Astrocyte (in vitro differentiated cells and primary cell): ENCODE data around the gene PRRG4. TPM values are rescaled to one million over a fixed set of nuclear protein-coding genes. Genes with fewer than 3 reads are reported as not detected.
A peak's percentile ranks its signal among the peaks of the same experiment; 100 is the strongest.

Source experiments
- DNase-seq: peaks from one replicate; pipeline ENCODE4 v3.0.0-alpha.2; 2010; ENCODE audit warnings: low read depth
- FAIRE-seq: peaks from 2 replicates; lab custom pipeline; 2011; peaks lifted over from hg19 to GRCh38; lab: Jason Lieb, UNC
- H2AFZ ChIP-seq: 2 replicates; pipeline ENCODE4 v1.6.0; 2012; ENCODE audit warnings: low read depth, low read length, inconsistent platforms
- H3K27ac ChIP-seq: 2 replicates; pipeline ENCODE4 v1.5.1; 2011; ENCODE audit warnings: low read depth, low read length, inconsistent platforms
- H3K27me3 ChIP-seq: 2 replicates; pipeline ENCODE4 v1.6.0; 2011; ENCODE audit warnings: low read length, inconsistent platforms; ENCODE audit not compliant: insufficient read depth
- H3K36me3 ChIP-seq: 2 replicates; pipeline ENCODE4 v1.5.1; 2011; ENCODE audit warnings: low read length, inconsistent platforms; ENCODE audit not compliant: insufficient read depth
- H3K4me1 ChIP-seq: 2 replicates; pipeline ENCODE4 v1.5.1; 2011; ENCODE audit warnings: low read length, inconsistent platforms; ENCODE audit not compliant: insufficient read depth
- H3K4me2 ChIP-seq: 2 replicates; pipeline ENCODE4 v1.6.0; 2012; ENCODE audit warnings: low read length, inconsistent platforms
- H3K4me3 ChIP-seq: 2 replicates; pipeline ENCODE4 v1.5.1; 2011; ENCODE audit warnings: low read depth, mild to moderate bottlenecking, low read length, inconsistent platforms; ENCODE audit not compliant: insufficient read depth
- H3K79me2 ChIP-seq: 2 replicates; pipeline ENCODE4 v1.6.0; 2012; ENCODE audit warnings: mild to moderate bottlenecking, low read length, inconsistent platforms; ENCODE audit not compliant: insufficient read depth
- H3K9ac ChIP-seq: 2 replicates; pipeline ENCODE4 v1.6.0; 2012; ENCODE audit warnings: mild to moderate bottlenecking, low read length, inconsistent platforms
- H3K9me3 ChIP-seq: 2 replicates; pipeline ENCODE4 v1.5.1; 2012; ENCODE audit warnings: low read depth, mild to moderate bottlenecking, low read length, inconsistent platforms; ENCODE audit not compliant: insufficient read depth
- H4K20me1 ChIP-seq: 2 replicates; pipeline ENCODE4 v1.6.0; 2012; ENCODE audit warnings: low read length, inconsistent platforms; ENCODE audit not compliant: insufficient read depth
- H3K27ac Mint-ChIP-seq: one replicate; pipeline ENCODE4 v1.8.0; 2021; ENCODE audit warnings: mild to moderate bottlenecking, mixed read lengths; ENCODE audit not compliant: unreplicated experiment
- H3K27me3 Mint-ChIP-seq: one replicate; pipeline ENCODE4 v1.8.0; 2021; ENCODE audit warnings: low read depth, mixed read lengths; ENCODE audit not compliant: unreplicated experiment
- H3K36me3 Mint-ChIP-seq: one replicate; pipeline ENCODE4 v1.8.0; 2021; ENCODE audit warnings: low read depth, mixed read lengths; ENCODE audit not compliant: unreplicated experiment
- H3K4me1 Mint-ChIP-seq: one replicate; pipeline ENCODE4 v1.8.0; 2021; ENCODE audit warnings: low read depth, mixed read lengths; ENCODE audit not compliant: unreplicated experiment
- H3K4me3 Mint-ChIP-seq: one replicate; pipeline ENCODE4 v1.8.0; 2021; ENCODE audit warnings: mild to moderate bottlenecking, moderate library complexity, mixed read lengths; ENCODE audit not compliant: unreplicated experiment
- H3K9me3 Mint-ChIP-seq: one replicate; pipeline ENCODE4 v1.8.0; 2021; ENCODE audit warnings: mild to moderate bottlenecking, mixed read lengths; ENCODE audit not compliant: unreplicated experiment
- EZH2 ChIP-seq: IDR thresholded peaks from 2 replicates; pipeline ENCODE4 v1.6.1; 2012; ENCODE audit warnings: mild to moderate bottlenecking, low read length, inconsistent platforms; ENCODE audit not compliant: insufficient read depth
- total RNA-seq: library from RNA; stranded (reverse); gene quantifications from 2 replicates; pipeline ENCODE4 v1.2.1, GENCODE V29; 2021
- TF ChIP-seq, protein P1 (sequence below): IDR thresholded peaks from 2 replicates; pipeline ENCODE4 v1.5.1; 2011; ENCODE audit warnings: low read depth, mild to moderate bottlenecking, inconsistent platforms, low read length, moderate library complexity; ENCODE audit not compliant: insufficient read depth

Gene PRRG4
- total RNA-seq, 1 donor from 2014 or later: 0.45 TPM

DNA sequence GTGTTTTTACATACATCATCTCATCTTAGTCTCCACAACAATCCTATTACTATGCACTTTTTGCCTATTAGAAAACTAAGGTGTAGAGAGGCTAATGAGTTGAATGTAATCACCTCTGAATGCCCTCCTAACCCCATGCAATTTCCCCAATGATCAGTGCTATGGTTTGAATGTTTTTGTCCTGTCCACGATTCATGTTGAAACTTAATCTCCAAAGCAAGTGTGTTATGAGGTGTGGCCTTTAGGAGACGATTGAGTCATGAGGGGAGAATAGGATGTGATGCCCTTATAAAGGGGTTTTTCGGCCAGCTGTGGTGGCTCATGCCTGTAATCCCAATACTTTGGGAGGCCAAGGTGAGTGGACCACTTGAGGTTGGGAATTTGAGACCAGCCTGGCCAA lies 33.3 kb upstream of the PRRG4 start:
- Mint-ChIP-seq H3K36me3 (no peaks in the 10 kb centered on the region), H3K27me3 (peaks cover 3% of the 10 kb centered on the region), H3K27ac (no peak overlapping the region), H3K4me1 (no peaks in the 10 kb centered on the region), H3K4me3 (no peak overlapping the region), H3K9me3 (peaks cover 2% of the 10 kb centered on the region)
- no peaks in the 10 kb centered on the region for H3K36me3 ChIP-seq
- no peaks in the 10 kb centered on the region for H3K4me1 ChIP-seq
- DNase-seq (no peak), FAIRE-seq (no peak)
- H4K20me1 ChIP-seq: no peaks in the 10 kb centered on the region
- no peak overlapping the region for H3K27ac ChIP-seq
- no peak overlapping the region for H2AFZ ChIP-seq
- no peaks in the 10 kb centered on the region for H3K9me3 ChIP-seq
- H3K79me2 ChIP-seq: no peaks in the 10 kb centered on the region
- TF ChIP-seq, protein P1, sequence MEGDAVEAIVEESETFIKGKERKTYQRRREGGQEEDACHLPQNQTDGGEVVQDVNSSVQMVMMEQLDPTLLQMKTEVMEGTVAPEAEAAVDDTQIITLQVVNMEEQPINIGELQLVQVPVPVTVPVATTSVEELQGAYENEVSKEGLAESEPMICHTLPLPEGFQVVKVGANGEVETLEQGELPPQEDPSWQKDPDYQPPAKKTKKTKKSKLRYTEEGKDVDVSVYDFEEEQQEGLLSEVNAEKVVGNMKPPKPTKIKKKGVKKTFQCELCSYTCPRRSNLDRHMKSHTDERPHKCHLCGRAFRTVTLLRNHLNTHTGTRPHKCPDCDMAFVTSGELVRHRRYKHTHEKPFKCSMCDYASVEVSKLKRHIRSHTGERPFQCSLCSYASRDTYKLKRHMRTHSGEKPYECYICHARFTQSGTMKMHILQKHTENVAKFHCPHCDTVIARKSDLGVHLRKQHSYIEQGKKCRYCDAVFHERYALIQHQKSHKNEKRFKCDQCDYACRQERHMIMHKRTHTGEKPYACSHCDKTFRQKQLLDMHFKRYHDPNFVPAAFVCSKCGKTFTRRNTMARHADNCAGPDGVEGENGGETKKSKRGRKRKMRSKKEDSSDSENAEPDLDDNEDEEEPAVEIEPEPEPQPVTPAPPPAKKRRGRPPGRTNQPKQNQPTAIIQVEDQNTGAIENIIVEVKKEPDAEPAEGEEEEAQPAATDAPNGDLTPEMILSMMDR: no peak
- no peak for TF ChIP-seq EZH2
- no peak overlapping the region for H3K9ac ChIP-seq
- H3K27me3 ChIP-seq: no peaks in the 10 kb centered on the region
- no peak overlapping the region for H3K4me2 ChIP-seq
- H3K4me3 ChIP-seq: no peak overlapping the region

DNA sequence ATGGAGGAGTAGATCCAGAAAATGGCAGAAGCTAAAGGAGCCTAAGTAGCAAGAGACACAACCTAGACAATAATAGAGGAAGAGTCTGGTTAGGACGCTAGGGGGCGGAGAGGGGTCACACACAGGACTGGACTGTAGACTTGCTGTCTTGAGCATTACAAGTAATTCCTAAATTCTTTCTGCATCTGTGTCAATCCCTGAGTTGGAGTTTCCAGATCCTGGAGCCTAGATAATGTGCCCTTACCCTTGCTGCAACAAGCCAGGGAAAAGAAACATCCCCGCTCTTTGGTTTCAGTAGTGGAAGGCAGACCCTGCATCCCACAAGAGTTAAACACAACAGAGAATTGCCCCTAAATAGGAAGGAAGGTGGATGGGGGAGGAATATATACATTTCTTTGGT lies 20.4 kb upstream of the PRRG4 start:
- no peaks in the 10 kb centered on the region for H3K4me1 ChIP-seq
- Mint-ChIP-seq H3K27ac (no peak overlapping the region), H3K36me3 (no peaks in the 10 kb centered on the region), H3K9me3 (no peaks in the 10 kb centered on the region), H3K27me3 (no peaks in the 10 kb centered on the region), H3K4me1 (no peaks in the 10 kb centered on the region), H3K4me3 (no peak overlapping the region)
- H3K79me2 ChIP-seq: no peaks in the 10 kb centered on the region
- H3K36me3 ChIP-seq: no peaks in the 10 kb centered on the region
- peaks cover 2% of the 10 kb centered on the region for H3K27me3 ChIP-seq
- no peaks in the 10 kb centered on the region for H4K20me1 ChIP-seq
- peak; percentile 9 for FAIRE-seq
- H3K4me2 ChIP-seq: no peak overlapping the region
- no peak overlapping the region for H3K4me3 ChIP-seq
- no peak overlapping the region for H3K27ac ChIP-seq
- TF ChIP-seq EZH2: no peak
- TF ChIP-seq, protein P1: peak; percentile 83
- peak; percentile 49 for DNase-seq
- no peaks in the 10 kb centered on the region for H3K9me3 ChIP-seq
- no peak overlapping the region for H2AFZ ChIP-seq
- H3K9ac ChIP-seq: no peak overlapping the region

- FAIRE-seq: no peak
- H3K9me3 ChIP-seq: no peaks in the 10 kb centered on the region
- peak; percentile 42 for DNase-seq
- H3K4me3 ChIP-seq: no peak overlapping the region
- H3K27me3 ChIP-seq: peaks cover 2% of the 10 kb centered on the region
- H4K20me1 ChIP-seq: no peaks in the 10 kb centered on the region
- H2AFZ ChIP-seq: no peak overlapping the region
- no peaks in the 10 kb centered on the region for H3K4me1 ChIP-seq
- no peaks in the 10 kb centered on the region for H3K79me2 ChIP-seq
- no peak overlapping the region for H3K27ac ChIP-seq
- no peak for TF ChIP-seq EZH2
- TF ChIP-seq, protein P1: no peak
- Mint-ChIP-seq H3K36me3 (no peaks in the 10 kb centered on the region), H3K9me3 (no peaks in the 10 kb centered on the region), H3K27ac (no peak overlapping the region), H3K27me3 (peaks cover 2% of the 10 kb centered on the region), H3K4me3 (no peak overlapping the region), H3K4me1 (no peaks in the 10 kb centered on the region)
- no peak overlapping the region for H3K9ac ChIP-seq
- no peak overlapping the region for H3K4me2 ChIP-seq
- H3K36me3 ChIP-seq: no peaks in the 10 kb centered on the region
Observed at GRCh38 chr11:32817181-32817851, 12.4 kb upstream of the PRRG4 start.
